ENCODE measurements around the gene GPN2.

DNA sequence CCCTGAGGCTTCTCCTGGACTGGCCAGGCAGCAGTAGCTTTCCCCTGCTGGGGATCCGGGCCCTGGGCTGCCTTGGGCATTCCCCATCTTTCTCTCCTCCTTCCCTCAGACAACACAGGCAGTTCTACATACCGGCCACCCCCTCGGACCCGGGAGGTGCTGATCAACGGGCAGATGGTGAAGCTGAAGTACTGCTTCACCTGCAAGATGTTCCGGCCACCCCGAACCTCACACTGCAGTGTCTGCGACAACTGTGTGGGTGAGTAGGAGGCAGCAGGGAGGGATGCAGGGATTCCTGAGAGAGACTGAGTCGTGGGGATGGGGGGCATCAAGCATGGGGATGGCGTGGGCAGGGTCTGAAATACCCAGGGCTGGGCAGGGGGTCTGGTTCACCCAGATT, 41.6 kb downstream of the GPN2 start:
- TF ChIP-seq POLR2A (IDR thresholded peaks at IDR 0.05), result no peak
- TF ChIP-seq, protein P1, sequence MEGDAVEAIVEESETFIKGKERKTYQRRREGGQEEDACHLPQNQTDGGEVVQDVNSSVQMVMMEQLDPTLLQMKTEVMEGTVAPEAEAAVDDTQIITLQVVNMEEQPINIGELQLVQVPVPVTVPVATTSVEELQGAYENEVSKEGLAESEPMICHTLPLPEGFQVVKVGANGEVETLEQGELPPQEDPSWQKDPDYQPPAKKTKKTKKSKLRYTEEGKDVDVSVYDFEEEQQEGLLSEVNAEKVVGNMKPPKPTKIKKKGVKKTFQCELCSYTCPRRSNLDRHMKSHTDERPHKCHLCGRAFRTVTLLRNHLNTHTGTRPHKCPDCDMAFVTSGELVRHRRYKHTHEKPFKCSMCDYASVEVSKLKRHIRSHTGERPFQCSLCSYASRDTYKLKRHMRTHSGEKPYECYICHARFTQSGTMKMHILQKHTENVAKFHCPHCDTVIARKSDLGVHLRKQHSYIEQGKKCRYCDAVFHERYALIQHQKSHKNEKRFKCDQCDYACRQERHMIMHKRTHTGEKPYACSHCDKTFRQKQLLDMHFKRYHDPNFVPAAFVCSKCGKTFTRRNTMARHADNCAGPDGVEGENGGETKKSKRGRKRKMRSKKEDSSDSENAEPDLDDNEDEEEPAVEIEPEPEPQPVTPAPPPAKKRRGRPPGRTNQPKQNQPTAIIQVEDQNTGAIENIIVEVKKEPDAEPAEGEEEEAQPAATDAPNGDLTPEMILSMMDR (IDR thresholded peaks at IDR 0.05), result no peak

All from right lobe of liver (tissue), 4 donors.